K562 treated with DMSO at 1 percent for 24 hours (cell line): ENCODE results near the gene NHS. TPM values are rescaled to one million over a fixed set of nuclear protein-coding genes. Genes with fewer than 3 reads are reported as not detected.

Experiments
- total RNA-seq: library from RNA; unstranded; fragments of 300-600 nt; gene quantifications from 2 replicates; pipeline ENCODE4 v1.2.3, GENCODE V29; 2022; ENCODE audit warnings: low read depth; ENCODE audit not compliant: insufficient read depth

NHS gene
- total RNA-seq, result not detected in 2 replicates

DNA sequence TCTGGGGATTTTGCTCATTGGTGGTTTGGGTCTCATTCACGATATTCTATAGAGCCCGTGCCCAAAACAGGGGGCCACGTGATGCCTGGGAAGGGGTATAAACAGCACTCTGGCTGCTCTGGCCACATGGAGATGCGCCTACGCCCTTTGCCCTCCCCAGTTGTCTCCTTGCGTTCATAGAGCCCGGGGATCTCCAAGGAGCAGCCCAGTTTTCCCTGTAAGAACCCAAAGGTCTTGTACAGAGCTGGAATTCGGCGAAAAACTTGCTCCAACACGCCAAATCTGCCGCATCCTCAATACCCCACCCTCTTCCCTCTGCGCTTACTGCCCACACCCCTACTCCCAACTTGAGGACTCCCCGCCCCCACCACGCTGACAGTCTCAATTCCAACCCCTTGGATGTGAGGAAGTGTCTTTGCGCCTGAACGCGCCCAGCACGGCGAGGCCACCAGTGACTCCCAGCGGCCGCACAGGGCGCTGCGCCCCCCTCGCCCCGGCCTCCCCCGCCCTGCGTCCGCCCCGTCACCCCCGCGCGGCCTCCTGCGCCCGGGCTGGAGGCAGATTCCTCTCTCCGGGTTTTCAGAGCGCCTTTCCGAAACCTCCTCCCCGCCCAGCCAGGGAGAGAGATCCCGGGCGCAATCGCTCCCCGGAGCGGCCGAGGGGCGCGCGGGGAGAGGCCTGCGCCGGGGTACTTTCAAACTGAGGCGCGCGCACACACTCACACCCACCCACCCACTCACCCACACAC lies at the start of gene NHS:
NHS (plus strand) TSS at position 582 of the 748 bp plus-strand sequence. CDS start 558 bp downstream, outside the sequence.

DNA sequence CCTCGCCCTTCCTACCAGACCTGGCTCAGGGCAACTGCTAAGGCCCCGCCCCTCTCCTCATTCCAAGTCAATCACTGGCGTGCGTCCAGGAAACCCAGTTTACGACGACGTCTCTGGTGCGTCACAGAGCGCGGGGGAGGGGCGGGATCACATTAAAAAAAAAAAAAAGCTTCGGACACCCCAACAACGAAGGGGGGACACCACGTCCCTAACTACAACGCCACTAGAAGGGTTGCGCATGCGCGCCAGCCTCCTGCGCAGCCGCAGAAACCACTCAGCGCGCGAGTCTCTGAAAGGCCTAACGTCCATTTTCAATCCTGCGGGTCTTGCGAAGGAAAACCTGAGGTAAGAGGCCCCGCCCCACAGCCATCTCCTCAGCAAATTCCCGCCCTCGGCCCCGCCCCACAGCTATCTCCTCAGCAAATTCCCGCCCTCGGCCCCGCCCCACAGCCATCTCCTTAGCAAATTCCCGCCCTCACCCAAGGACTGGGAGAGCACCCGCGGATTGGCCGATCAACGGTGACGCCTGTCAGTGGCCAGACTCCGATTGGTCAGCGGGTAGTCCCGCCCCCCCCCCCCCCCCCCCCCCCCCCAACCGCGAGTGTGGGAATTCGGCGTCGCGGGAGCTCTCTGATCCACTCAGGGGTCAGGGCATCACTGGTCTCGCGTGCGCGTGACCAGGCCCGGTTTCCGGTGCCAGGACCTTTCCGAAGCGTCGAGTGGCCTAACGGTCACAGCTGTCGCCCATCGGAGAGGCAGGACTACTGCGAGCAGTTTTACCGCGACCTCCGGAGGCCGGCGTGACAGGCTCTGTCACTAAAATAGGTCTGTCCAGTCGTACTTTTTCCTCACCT lies 362.1 kb downstream of the NHS start, which contains the start of gene SCML1:
SCML1 (plus strand) TSS at position 638 of the 854 bp plus-strand sequence. CDS start 6,694 bp downstream, outside the sequence.

